GM19043 (cell line): Measurements from ENCODE around the gene SVEP1.
"Not testable (repeated sequence)": the region's sequence is repeated elsewhere in the genome, so short reads cannot be mapped to it uniquely, and the experiment has no call there.

ENCODE experiments used
- ATAC-seq: cut with Tn5 transposase; IDR thresholded peaks from one replicate; pipeline ENCODE4 v1.9.1; 2021; ENCODE audit warnings: low read depth; ENCODE audit not compliant: unreplicated experiment

The SVEP1 gene

GRCh38 chr9:110579862-110580219 is 300 bp upstream of the SVEP1 start:
- no peak for ATAC-seq

DNA sequence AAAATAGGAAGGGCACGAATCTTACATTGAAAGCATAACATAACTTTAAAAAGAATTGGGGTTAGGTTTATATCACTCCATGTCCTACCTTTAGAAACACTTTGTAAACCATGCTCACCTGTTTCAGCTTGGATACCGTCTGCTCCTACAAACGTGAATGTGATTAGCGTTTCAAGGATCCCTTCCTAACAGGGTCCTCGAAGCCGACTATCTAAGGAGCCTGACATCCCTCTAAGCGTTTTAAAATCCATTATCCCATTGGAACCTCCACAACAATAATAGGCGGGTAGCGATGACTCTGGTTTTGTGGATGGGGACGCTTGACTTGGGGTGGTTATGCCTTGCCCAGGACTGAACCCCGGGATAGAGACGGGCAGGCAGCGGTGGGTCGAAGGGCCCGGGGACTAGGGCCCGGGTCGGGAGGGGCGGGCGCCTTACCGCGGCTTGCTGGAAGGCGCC is 937 bp downstream of the SVEP1 start:
- ATAC-seq: no peak

DNA sequence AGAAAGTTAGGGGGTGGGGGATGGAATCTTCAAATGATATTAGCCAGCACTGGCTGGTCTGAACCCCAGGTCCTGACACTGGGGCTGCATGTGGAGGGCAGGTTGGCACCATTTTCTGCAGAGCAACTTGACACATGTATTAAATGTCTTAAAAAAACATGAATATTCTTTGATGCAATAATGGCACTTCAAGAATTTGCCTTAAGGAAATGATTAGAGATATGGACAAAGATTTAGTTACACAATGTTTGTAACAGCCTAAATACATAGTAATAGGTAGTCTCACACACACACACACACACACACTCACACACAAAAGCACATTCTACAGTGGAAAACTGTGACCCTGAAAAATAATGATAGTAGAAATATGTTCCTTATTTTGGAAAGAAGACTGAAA is 3.6 kb downstream of the SVEP1 start:
- no peak for ATAC-seq

GRCh38 chr9:110575169-110575568 is 4.4 kb downstream of the SVEP1 start:
- no peak for ATAC-seq

DNA sequence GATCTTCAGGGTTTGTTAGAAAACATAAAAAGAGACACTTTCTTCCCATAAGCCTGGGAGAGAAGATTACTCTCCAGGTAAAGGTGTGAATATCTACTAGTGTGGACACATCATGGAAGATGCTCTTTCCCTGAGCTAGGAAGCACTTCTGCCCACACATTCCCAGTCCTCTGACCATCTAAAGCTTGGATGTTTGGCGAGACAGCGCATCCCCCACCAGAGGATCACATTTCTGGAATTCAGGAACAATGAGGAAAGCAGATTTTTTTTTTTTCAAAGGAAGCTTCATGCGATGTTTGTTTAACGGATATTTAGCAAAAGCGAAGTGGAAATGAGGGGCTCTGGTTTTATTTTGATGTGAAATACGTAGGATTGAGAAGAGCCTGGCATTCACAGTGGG is 6.2 kb downstream of the SVEP1 start:
- no peak for ATAC-seq

- no peak for ATAC-seq
Measured at GRCh38 chr9:110571801-110572483, 7.6 kb downstream of the SVEP1 start.

- no peak for ATAC-seq
Measured at GRCh38 chr9:110566156-110566555, 13.4 kb downstream of the SVEP1 start.

- ATAC-seq: no peak
Measured at GRCh38 chr9:110561826-110562225, 17.7 kb downstream of the SVEP1 start.

DNA sequence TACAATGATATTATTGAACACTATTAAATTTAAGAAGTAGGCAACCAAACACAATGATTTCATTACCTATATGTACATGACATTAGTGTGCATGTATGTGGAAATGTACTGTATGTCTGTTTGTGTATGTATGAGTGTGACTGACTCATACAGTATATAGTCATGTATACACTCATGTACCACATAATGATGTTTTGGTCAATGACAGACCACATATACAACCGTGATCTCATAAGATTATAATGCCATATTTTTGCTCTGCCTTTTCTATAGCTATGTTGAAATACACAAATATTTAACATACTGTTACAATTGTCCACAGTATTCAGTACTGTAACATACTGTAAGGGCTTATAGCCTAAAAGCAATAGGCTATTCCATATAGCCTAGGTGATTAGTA is 19.7 kb downstream of the SVEP1 start:
- no peak for ATAC-seq

DNA sequence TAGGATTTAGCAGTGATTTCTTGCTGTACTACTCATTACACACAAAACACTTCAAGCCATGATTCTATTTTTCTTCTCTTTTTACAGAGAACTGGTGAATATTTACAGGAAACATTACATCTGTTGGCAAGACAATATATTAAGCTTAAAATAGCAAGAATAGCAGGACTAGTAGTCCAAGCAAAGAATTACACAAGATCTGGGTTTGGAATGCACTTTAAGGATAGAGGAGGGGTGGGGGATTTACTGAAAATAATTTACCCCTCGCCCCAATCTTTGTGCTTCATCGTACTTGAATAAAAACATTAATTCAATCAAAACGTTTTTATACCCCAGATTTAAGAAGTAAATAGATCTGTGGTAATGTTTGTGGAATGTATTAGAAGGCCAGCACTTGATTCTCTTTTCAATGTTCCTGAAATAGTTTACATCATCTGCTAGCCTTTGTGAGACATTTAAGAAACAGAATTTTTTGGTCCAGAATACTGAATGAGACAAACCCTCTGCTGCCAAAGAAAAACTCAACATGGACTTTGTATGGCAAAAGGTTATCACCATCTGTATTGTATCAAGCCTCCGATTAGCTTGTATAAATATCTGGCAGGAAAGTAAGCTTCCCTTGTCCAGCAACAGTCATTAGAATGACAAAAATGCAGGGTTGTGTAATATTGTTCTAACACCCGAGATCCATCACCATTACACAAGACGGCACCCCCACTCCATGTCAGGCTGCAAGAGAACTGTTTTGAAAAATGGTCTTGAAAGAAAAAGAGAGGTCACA is 23.8 kb downstream of the SVEP1 start:
- ATAC-seq: no peak

- no peak for ATAC-seq
Measured at GRCh38 chr9:110546411-110546871, 33.1 kb downstream of the SVEP1 start.

- ATAC-seq: no peak
Measured at GRCh38 chr9:110545705-110546104, 33.8 kb downstream of the SVEP1 start.

GRCh38 chr9:110543631-110544051 is 35.9 kb downstream of the SVEP1 start:
- no peak for ATAC-seq

DNA sequence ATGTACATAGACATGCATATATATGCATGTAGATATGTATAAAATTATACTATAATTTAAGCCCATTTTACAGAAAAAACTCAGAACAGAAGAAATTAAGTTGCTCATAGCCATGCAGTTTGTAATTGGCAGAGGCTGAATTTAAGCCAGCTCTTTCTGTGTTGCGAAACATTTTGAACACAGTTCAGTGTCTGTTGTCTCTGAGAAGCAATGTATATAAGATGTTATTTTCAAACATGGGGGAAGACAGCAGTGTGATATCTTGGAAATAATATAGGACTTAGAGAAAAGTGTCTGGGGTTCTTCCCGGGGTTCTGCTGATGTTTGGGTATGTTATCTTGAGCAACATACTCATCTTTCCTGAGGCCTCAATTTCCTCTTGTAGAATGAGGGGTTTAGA is 37.6 kb downstream of the SVEP1 start:
- no peak for ATAC-seq

- no peak for ATAC-seq
Measured at GRCh38 chr9:110538647-110539041, 40.9 kb downstream of the SVEP1 start.

DNA sequence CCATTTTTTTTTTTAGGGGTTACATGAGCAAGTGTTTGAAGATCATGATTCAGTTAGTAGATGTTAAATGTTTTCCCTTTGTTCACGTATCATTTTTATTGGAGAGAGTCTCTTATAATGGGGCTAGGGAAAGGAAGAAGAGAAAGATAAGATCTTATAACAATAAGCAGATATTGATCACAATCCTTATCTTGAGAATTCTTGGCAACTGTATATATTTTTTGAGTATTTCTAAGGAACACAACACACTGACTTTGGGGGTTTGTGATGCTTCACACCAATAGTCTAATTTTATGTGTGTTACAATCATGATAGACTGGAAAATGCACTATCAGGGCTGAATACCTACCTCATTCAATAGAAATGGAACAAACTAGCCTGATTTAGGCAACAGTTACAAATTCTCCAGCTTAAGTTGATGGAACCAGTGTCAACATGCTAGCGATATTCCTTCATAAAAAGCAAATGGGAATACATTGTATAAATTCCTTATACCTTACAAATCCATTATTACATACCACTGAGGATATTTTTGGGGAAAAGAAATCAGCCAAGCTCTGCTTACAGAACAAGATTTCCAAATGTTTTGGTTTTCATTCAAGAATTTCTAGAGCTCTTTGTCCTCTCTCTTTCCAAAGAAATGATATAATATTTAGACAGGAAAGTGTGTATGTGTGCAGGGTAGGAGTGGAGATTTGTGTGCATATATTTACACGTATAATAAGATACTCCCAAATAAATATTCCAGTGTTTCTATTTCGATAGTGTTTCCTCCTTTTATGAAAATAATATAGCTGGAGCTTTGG is 41.5 kb downstream of the SVEP1 start:
- no peak for ATAC-seq

- no peak for ATAC-seq
Measured at GRCh38 chr9:110536822-110537221, 42.7 kb downstream of the SVEP1 start.

GRCh38 chr9:110534162-110534561 is 45.4 kb downstream of the SVEP1 start:
- ATAC-seq: not testable (repeated sequence)

DNA sequence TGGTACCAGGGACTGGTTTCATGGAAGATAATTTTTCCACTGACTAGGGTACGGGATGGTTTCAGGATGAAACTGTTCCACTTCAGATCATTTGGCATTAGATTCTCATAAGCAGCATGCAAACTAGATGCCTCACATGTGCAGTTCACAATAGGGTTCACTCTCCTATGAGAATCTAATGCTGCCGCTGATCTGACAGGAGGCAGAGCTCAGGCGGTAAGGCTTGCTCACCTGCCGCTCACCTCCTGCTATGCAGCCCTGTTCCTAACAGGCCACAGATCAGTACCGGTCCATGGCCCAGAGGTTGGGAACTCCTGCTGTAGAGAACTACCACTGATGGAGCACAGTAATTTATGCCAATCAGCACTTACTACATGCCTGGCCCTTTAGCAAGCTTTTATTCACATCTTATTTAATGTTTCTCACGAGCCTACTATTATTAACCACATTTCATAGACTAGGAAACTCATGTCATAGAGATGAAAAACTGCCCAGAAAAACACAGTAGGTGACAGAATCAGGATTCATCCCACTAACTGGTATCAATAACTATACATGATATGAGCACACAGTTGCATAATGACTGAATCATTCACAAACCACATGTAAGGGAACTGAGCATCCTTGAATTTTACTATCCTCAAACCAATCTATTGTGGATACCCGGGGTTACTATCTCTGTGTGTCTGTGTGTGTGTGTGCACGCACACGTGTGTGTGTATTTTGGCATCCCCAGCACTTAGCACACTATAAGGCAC is 46.5 kb downstream of the SVEP1 start:
- ATAC-seq: no peak

DNA sequence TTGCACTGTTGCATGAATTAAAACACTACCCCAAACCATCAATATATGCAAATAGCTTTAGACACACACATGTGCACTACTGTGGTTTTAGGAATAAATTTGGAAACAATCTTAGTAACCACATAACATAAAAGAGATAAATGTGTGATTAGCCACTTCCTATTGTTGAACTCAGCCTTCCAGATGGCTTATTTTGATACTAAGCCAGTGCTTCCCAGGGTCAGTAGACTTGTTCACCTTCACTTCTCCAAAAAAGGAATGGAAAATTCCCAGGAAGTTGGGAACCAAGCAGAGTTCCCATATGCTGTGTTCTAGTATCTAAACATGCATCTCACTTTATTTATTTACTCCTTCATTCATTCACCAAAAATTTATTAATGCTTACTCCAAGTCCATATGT is 47.8 kb downstream of the SVEP1 start:
- ATAC-seq: no peak
